Nephron (organoid): ENCODE measurements around the gene LNX2.

ENCODE experiments used
- H3K27ac Mint-ChIP-seq, 3 experiments: 2 replicates each; pipeline ENCODE4 v1.8.0; 2020; ENCODE audit warnings: mixed read lengths in 3 of 3, mild to moderate bottlenecking in 2 of 3, moderate library complexity in 1 of 3
- H3K27me3 Mint-ChIP-seq: 2 replicates; pipeline ENCODE4 v1.8.0; 2021; ENCODE audit warnings: low read depth, mild to moderate bottlenecking, moderate library complexity, mixed read lengths
- H3K36me3 Mint-ChIP-seq: 2 replicates; pipeline ENCODE4 v1.8.0; 2020; ENCODE audit warnings: low read depth, mixed read lengths
- H3K4me1 Mint-ChIP-seq: 2 replicates; pipeline ENCODE4 v1.8.0; 2020; ENCODE audit warnings: mixed read lengths
- H3K4me3 Mint-ChIP-seq, 3 experiments: 2 replicates each; pipeline ENCODE4 v1.8.0; 2020; ENCODE audit warnings: mild to moderate bottlenecking in 3 of 3, mixed read lengths in 3 of 3, moderate library complexity in 2 of 3
- H3K9me3 Mint-ChIP-seq: 2 replicates; pipeline ENCODE4 v1.8.0; 2020; ENCODE audit warnings: mixed read lengths
- TF ChIP-seq, protein P1 (sequence below), 3 experiments: fragments of 200-600 bp; sonication (generic); IDR thresholded peaks; one replicate each; pipeline ENCODE4 v1.5.0; 2021; ENCODE audit warnings: antibody characterized with exemption in 3 of 3; ENCODE audit not compliant: unreplicated experiment in 3 of 3

LNX2 gene

DNA sequence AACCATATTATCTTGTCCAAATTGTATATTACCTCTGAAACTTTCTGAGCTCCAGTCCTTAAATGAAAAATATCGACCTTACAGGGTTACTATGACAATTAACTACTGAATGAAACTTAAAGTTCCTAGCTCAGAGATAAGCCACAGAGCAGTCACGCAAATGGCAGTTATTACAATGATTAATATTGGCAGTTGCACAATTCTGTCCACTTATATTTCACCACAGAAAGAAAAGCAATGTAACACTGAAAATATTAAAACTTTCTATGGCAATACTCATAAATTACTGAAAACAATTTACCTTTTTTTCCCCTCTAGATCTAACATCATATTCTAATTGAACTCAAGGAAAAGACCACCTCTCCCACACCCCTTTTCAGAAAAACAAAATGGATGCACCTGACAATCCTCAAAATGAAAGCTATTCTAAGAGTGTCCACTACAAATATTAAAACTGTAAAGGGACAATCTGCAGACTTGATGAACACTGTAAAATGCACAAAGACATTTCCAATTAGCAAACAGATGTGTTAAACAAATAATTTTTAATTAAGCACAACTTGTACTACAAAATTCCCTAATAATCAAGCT is 14.6 kb downstream of the LNX2 start:
- H3K27ac Mint-ChIP-seq: no peak overlapping the region
- H3K27me3 Mint-ChIP-seq: no peaks in the 10 kb centered on the region
- H3K4me1 Mint-ChIP-seq: no peaks in the 10 kb centered on the region
- H3K9me3 Mint-ChIP-seq: no peaks in the 10 kb centered on the region
- H3K36me3 Mint-ChIP-seq: no peaks in the 10 kb centered on the region
- H3K4me3 Mint-ChIP-seq: no peak overlapping the region
- TF ChIP-seq, protein P1, sequence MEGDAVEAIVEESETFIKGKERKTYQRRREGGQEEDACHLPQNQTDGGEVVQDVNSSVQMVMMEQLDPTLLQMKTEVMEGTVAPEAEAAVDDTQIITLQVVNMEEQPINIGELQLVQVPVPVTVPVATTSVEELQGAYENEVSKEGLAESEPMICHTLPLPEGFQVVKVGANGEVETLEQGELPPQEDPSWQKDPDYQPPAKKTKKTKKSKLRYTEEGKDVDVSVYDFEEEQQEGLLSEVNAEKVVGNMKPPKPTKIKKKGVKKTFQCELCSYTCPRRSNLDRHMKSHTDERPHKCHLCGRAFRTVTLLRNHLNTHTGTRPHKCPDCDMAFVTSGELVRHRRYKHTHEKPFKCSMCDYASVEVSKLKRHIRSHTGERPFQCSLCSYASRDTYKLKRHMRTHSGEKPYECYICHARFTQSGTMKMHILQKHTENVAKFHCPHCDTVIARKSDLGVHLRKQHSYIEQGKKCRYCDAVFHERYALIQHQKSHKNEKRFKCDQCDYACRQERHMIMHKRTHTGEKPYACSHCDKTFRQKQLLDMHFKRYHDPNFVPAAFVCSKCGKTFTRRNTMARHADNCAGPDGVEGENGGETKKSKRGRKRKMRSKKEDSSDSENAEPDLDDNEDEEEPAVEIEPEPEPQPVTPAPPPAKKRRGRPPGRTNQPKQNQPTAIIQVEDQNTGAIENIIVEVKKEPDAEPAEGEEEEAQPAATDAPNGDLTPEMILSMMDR (IDR thresholded peaks at IDR 0.05; ENCODE audit: unreplicated experiment in 3 of 3): no peak

DNA sequence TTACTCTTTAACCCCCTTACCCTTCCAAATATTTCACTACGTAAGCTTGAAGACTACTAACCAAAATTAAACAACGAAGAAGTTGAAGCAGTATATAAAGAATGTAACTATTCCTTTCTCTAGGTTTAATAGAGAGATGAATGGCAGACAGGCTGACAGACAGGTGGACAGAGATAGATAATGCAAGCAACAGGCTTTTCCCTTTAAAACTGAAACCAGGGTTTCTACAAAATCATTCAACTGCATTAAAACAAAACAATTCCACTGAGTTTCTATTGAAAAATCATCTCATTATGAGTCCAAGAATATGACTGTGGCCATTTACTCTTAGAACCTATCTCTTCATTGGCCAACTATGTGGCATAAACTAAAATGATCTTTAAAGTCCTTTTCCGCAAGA is 15.2 kb downstream of the LNX2 start:
- TF ChIP-seq, protein P1 (IDR thresholded peaks at IDR 0.05; ENCODE audit: unreplicated experiment in 3 of 3): no peak
- Mint-ChIP-seq H3K27me3 (no peaks in the 10 kb centered on the region), H3K9me3 (no peaks in the 10 kb centered on the region), H3K27ac (no peak overlapping the region), H3K4me1 (no peaks in the 10 kb centered on the region), H3K36me3 (no peaks in the 10 kb centered on the region), H3K4me3 (no peak overlapping the region)

DNA sequence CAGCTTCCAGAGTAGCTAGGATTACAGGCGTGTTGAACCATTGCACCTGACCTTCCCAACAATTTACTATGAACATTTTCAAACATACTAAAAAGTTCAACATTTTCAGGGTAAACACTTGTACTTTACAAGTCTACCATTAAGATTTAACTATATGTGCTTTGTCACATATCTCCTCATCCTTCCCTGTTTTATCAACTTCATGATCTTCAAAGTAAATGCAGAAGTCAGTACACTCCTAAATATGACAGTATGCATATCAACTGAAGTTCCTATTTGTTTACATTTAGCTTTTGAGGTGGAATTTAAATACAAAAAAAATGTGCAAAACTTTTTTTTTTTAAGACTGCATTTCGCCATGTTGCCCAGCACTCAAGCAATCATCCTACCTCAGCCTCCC is 18.5 kb downstream of the LNX2 start:
- Mint-ChIP-seq H3K4me1 (no peaks in the 10 kb centered on the region), H3K4me3 (no peak overlapping the region)

DNA sequence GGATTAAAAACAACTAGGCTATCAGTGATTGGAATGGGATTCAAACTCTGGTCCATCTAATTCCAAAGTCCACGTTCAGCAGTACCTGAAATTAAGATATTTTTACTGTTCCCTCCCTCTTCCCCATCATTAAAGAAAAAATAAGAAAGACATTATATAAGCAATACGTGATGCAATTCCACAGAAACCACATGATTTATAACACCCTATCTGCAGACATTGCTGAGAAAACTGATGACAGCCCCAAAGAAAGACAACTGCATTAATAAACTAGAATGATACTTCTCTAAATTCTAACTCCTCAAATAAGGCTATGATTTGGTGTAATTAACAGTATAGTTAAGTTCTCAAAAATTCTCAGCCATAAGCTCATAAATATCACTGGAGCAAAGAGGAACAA is 19.1 kb downstream of the LNX2 start:
- no peaks in the 10 kb centered on the region for H3K27me3 Mint-ChIP-seq
- H3K9me3 Mint-ChIP-seq: no peaks in the 10 kb centered on the region
- H3K36me3 Mint-ChIP-seq: no peaks in the 10 kb centered on the region
- no peak overlapping the region for H3K4me3 Mint-ChIP-seq
- TF ChIP-seq, protein P1 (IDR thresholded peaks at IDR 0.05; ENCODE audit: unreplicated experiment in 3 of 3): no peak
- H3K4me1 Mint-ChIP-seq: no peaks in the 10 kb centered on the region
- no peak overlapping the region for H3K27ac Mint-ChIP-seq

More for the DNA sequence above, 18.5 kb downstream of the LNX2 start:
- Mint-ChIP-seq H3K36me3 (no peaks in the 10 kb centered on the region), H3K27me3 (no peaks in the 10 kb centered on the region), H3K27ac (no peak overlapping the region), H3K9me3 (no peaks in the 10 kb centered on the region)
- TF ChIP-seq, protein P1 (IDR thresholded peaks at IDR 0.05; ENCODE audit: unreplicated experiment in 3 of 3): no peak

DNA sequence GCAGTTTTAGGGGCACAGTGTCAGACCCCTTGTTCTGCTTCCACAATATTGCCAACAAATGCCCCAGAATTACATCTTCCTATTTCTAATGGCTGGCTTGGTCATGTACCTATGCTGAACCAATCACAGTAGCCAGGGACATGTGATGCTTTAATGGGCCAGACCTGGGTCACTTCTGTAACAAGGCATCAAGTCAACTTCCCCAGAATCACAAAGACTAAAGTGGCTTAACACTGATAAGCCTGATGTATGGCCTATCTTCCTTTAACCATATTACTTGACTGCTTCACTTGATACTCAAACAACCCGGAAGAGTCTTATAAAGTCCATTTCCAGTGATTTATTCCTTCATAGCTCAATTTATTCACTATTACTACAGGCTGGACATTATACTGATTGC is 19.6 kb downstream of the LNX2 start:
- no peaks in the 10 kb centered on the region for H3K27me3 Mint-ChIP-seq
- H3K4me1 Mint-ChIP-seq: no peaks in the 10 kb centered on the region
- no peak overlapping the region for H3K27ac Mint-ChIP-seq
- no peak overlapping the region for H3K4me3 Mint-ChIP-seq
- H3K9me3 Mint-ChIP-seq: no peaks in the 10 kb centered on the region
- no peaks in the 10 kb centered on the region for H3K36me3 Mint-ChIP-seq
- TF ChIP-seq, protein P1 (IDR thresholded peaks at IDR 0.05; ENCODE audit: unreplicated experiment in 3 of 3): no peak

DNA sequence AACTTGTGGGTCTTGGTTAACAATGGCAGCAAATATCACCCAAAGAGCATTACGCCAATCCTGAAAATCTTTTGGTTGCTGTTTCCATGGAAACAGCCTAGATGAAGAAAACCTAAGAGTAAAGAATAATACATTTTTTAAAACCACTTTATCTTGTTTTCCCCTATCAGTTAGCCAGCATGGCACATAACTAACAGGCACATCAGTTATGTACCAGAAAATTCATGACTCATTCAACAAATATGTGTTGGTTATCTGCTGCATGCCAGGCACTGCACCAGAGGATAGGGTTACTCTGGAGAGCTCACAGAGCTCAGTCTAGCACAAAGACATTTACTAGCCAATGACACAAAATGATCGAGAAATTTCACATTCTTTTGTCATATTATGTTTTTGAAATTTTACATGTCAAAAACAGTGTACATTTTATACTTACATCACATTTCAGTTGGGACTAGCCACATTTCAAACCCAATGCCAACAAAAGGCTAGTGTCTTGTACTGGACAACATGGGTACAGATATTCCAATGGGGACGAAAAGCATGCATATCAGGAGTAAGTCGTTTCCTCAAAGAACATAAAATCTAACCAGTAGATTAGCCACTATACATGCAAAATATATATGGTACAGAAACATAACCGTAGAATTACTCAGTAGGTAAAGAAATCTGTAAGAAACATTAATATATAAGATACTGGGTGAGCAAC is 20.3 kb downstream of the LNX2 start:
- H3K27me3 Mint-ChIP-seq: no peaks in the 10 kb centered on the region

More for the DNA sequence above, 20.3 kb downstream of the LNX2 start:
- no peaks in the 10 kb centered on the region for H3K36me3 Mint-ChIP-seq
- no peak overlapping the region for H3K27ac Mint-ChIP-seq
- no peaks in the 10 kb centered on the region for H3K4me1 Mint-ChIP-seq
- H3K9me3 Mint-ChIP-seq: no peaks in the 10 kb centered on the region
- TF ChIP-seq, protein P1 (IDR thresholded peaks at IDR 0.05; ENCODE audit: unreplicated experiment in 3 of 3): no peak
- no peak overlapping the region for H3K4me3 Mint-ChIP-seq
